Measurements from ENCODE around the gene GPALPP1. TPM values are rescaled to one million over a fixed set of nuclear protein-coding genes. Genes with fewer than 3 reads are reported as not detected.

GPALPP1 gene
- total and polyA plus RNA-seq, 2 of the 4 experiments (the other 2 are of a cell fraction): 10.6 to 12.5 TPM

- in situ Hi-C loops (cut with MboI; ENCODE audit: low sequenced_read_pairs) (no loop called here), intact Hi-C loops (cut with micrococcal nuclease) (no loop called here), dilution Hi-C loops (cut with HindIII; ENCODE audit: low sequenced_read_pairs, unreplicated experiment) (no loop called here)
- no peak overlapping the region for H2BK15ac ChIP-seq (ENCODE audit: low read depth, low read length)
- no peak overlapping the region for H3K18ac ChIP-seq (ENCODE audit: low read depth, low read length)
- H3K9me3 ChIP-seq (ENCODE audit: control insufficient read depth, insufficient read depth, low read length): peaks cover 3% of the 10 kb centered on the region; the same call in 1 of the 2 replicates
- no peaks in the 10 kb centered on the region for H3K4me1 ChIP-seq (ENCODE audit: control insufficient read depth, insufficient read depth, low read length)
- no peak overlapping the region for H3K27ac ChIP-seq (ENCODE audit: insufficient read depth, low read length)
- DNase-seq: no peak
- H2BK120ac ChIP-seq (ENCODE audit: low read depth, low read length): no peak overlapping the region
- ATAC-seq (ENCODE audit: low read depth): no peak
- no peak overlapping the region for H4K5ac ChIP-seq (ENCODE audit: low read depth, low read length)
- H3K9me1 ChIP-seq (ENCODE audit: insufficient read depth, low read length): no peaks in the 10 kb centered on the region
- no peak overlapping the region for H3K9ac ChIP-seq (ENCODE audit: low read depth, low read length)
- H2AFZ ChIP-seq (replicated peaks; ENCODE audit: low read length, poor library complexity): no peak overlapping the region
- H3K4ac ChIP-seq (ENCODE audit: low read depth, low read length): no peak overlapping the region
- H2BK20ac ChIP-seq (ENCODE audit: low read depth, low read length): no peak overlapping the region
- no peaks in the 10 kb centered on the region for H3K79me1 ChIP-seq (ENCODE audit: low read depth in 1 of 2, low read length in 2 of 2)
- no peak overlapping the region for H3K56ac ChIP-seq (ENCODE audit: extremely low read depth, insufficient read depth, low read length)
- no peak overlapping the region for H4K8ac ChIP-seq (ENCODE audit: low read depth in 2 of 2, low read length in 2 of 2)
- no peak overlapping the region for H3K23ac ChIP-seq (ENCODE audit: low read depth, low read length)
- no peak overlapping the region for H2AK9ac ChIP-seq (replicated peaks; ENCODE audit: low read depth, low read length, poor library complexity)
- WGBS, 2 experiments (ENCODE audit: extremely low coverage in 2 of 2, insufficient read length in 1 of 2): no CpG with 5 or more reads among the region's 4 CpGs
- no peak overlapping the region for H2AK5ac ChIP-seq (ENCODE audit: low read depth, low read length)
- BruUV-seq (replicated peaks): no TSS peak
- POLR2A ChIA-PET (ENCODE audit: unreplicated experiment): no interaction called here
- H4K20me1 ChIP-seq (ENCODE audit: insufficient read depth, low read length): no peaks in the 10 kb centered on the region
- no peak overlapping the region for H4K91ac ChIP-seq (ENCODE audit: insufficient read depth, low read depth, low read length)
- no peak overlapping the region for H2BK5ac ChIP-seq (ENCODE audit: low read depth, low read length, poor library complexity, severe bottlenecking)
- H3K36me3 ChIP-seq (ENCODE audit: control insufficient read depth, insufficient read depth, low read length): no peaks in the 10 kb centered on the region
- H3K14ac ChIP-seq (replicated peaks; ENCODE audit: low read depth, low read length): no peak overlapping the region
- H3K4me2 ChIP-seq (ENCODE audit: low read depth, low read length): no peak overlapping the region
- TF ChIP-seq FOS (IDR thresholded peaks at IDR 0.05; ENCODE audit: low read depth, low read length) (no peak), MAFK (IDR thresholded peaks at IDR 0.05; ENCODE audit: low read depth, low read length) (no peak), RAD21 (IDR thresholded peaks at IDR 0.05; ENCODE audit: low read length) (no peak), RFX5 (IDR thresholded peaks at IDR 0.05; ENCODE audit: low read depth, low read length) (no peak), MXI1 (IDR thresholded peaks at IDR 0.05; ENCODE audit: borderline replicate concordance, low read depth, low read length) (no peak), MAZ (IDR thresholded peaks at IDR 0.05; ENCODE audit: borderline replicate concordance, low read depth, low read length) (no peak), NFE2L2 (IDR thresholded peaks at IDR 0.05; ENCODE audit: low read depth, low read length) (no peak)
- CTCF ChIA-PET: no interaction called here
- no peak overlapping the region for H3K4me3 ChIP-seq (ENCODE audit: insufficient read depth, low read depth, low read length)
- peaks cover under 1% of the 10 kb centered on the region; the same call in 1 of the 2 replicates for H3K27me3 ChIP-seq (ENCODE audit: control insufficient read depth, insufficient read depth, low read length)
Measured at GRCh38 chr13:45073809-45074208, 84.5 kb downstream of the GPALPP1 start.

All from IMR-90 (cell line).